NCI-H82 treated with DMSO at 0.1 percent for 48 hours (cell line): ENCODE data around the gene TNRC18.
"Not testable (repeated sequence)": the region's sequence is repeated elsewhere in the genome, so short reads cannot be mapped to it uniquely, and the experiment has no call there.

Source experiments
- DNase-seq: peaks from one replicate; lab custom pipeline; 2025; ENCODE audit not compliant: unreplicated experiment; lab: John Stamatoyannopoulos, UW

The TNRC18 gene

GRCh38 chr7:5276611-5277010 lies 147.0 kb downstream of the TNRC18 start:
- peak; percentile 97 for DNase-seq

- DNase-seq: not testable (repeated sequence)
These were observed 147.5 kb downstream of the TNRC18 start for GRCh38 chr7:5276123-5276522.

- not testable (repeated sequence) for DNase-seq
These were observed 148.1 kb downstream of the TNRC18 start for GRCh38 chr7:5275510-5275909.

- not testable (repeated sequence) for DNase-seq
These were observed 148.6 kb downstream of the TNRC18 start for GRCh38 chr7:5274985-5275431.

DNA sequence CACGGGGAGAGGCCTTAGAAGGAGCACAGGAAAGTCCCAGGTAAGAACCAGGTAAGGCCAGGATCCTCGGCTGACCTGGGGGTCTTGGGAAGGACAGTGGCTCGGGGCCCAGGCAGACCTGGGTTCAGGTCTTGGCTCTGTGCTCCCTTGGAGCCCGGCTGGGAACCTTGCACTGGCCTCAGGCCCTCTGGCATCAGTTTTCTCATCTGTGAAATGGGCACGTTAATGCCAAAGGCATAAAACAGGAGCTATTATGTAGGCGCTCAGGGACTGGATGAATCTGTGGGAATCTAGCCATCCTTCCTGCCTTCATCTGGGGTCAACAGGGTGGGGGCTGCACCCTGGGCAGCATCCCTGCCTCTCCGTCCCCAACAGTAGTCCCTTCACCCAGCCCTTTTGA lies 149.2 kb downstream of the TNRC18 start:
- DNase-seq: no peak

DNA sequence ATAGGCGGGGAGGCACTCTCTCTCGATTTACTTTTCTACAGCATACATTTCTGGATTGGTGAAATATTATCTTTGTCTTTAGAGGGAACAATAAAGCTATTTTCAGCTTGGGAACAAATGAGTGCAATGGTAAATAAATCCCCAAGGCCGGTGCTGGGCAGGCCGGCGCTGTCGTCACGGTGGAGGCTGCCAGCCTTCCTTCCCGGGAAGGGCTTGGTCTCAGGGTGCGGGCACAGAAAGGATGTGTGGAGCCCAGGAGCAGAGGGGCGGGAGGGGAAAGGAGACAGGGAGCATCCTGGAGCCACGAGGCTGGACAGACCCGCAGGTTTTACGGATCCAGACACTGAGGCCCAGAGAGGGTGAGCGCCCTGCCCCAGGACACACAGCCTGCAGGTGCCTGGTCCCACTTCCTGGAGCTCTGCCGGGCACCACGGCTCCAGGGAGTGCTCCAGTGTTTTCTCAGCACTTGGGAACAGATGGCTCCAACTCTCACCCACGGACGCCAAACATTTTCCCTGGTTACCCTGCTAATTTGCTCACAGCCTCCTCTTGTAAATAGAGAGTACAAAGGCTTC lies 149.7 kb downstream of the TNRC18 start:
- DNase-seq: not testable (repeated sequence)

DNA sequence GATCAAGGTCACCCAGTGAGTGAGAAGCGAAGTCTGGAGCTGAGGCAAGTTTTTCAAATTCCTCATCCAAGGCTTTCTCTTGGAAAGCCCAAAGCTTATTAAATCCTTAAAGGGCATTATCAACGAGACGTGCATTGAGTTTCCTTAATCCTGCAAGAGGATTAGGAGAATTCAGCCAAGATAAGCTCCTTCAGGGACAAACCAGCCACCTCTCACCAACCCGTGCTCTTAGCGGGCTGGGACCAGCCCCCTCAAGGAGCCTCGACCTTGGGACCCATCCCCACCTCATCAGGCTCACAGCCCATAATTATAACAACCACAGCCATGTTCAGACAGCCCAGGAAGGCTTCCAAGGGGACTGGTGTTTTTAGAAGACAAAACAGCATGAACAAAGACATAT lies 152.8 kb downstream of the TNRC18 start:
- DNase-seq: peak; percentile 94

DNA sequence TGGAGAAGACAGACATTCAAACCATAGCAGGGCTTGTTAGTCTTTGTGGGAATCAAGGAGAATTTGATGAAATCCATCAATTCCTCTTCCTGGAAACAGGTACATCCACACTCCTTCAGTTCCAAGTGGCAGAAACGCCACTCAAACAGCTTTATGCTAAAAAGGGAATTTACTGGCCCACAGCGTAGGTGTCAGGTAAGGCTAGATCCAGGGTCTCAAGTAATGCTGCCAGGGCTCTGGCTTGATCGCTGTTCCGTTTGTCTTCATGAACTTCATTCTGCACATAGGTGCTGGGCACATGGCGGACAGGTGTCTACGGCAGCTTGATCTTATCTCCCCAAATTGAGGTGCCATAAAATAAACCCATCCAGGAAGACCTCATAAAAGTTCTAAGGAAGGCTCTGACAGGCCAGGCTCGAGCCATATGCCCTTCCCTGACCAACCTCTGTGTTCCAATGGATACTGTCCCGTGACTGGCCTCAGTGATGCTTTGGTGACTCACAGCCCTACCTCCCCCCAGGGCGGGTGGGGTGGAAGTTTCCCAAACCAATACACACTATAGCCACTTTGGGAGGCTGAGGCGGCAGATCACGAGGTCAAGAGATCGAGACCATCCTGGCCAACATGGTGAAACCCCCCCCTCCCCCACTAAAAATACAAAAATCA lies 153.5 kb downstream of the TNRC18 start:
- DNase-seq: not testable (repeated sequence)

DNA sequence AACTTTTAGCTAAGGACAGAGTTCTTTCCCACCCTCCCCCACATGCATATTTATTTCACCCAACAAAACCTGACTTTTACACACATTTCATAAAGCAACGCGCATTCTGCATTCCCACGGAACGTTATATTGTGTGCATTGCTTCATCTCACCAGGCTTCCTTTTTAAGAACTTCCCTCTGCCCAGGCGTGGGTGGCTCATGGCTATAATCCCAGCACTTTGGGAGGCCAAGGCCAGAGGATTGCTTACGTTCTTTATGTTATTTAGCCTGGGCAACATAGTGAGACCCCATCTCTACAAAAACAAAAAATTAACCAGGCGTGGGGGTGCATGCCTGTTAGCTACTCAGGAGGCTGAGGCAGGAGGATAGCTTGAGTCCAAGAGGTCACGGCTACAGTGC lies 155.8 kb downstream of the TNRC18 start:
- not testable (repeated sequence) for DNase-seq

DNA sequence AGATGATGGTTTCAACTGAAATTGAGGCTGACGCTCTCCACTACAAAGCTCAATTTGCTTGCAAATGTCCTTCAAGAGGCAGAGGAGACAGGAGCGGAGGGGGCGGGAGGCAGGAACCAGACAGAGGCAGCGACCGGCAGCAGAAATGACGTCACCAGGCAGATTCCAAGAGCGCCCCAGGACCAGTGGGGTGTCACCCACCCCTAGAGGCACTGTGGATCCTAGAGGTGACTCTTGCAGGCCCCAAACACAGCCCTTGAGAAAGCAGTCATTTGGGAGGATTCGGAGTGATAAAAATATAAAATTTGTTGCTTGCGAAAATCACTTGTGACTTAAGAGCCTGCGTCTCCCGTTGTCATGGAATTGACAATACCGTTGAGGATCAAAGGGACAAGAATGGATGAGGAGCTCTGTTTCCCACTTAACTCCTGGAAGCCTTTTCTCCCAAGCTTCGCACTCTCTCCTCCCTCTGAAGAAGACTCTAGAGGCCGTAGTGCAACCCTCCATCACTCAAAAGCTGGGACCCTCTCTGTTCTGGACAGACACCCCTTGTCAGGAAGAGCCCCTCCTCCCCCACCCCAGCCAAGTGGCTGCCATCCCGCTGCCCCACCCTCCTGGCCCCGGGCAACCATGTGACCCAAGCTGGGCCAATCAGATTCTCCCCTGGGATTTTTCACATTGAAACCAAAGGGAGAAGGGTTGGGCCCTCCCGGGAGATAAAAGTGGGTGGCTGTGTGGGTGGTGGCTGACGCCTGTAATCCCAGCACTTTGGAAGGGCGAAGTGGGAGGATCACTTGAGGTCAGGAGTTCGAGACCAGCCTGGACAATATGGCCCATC lies 157.2 kb downstream of the TNRC18 start:
- DNase-seq: no peak

GRCh38 chr7:5265320-5266190 lies 158.1 kb downstream of the TNRC18 start:
- DNase-seq: no peak

DNA sequence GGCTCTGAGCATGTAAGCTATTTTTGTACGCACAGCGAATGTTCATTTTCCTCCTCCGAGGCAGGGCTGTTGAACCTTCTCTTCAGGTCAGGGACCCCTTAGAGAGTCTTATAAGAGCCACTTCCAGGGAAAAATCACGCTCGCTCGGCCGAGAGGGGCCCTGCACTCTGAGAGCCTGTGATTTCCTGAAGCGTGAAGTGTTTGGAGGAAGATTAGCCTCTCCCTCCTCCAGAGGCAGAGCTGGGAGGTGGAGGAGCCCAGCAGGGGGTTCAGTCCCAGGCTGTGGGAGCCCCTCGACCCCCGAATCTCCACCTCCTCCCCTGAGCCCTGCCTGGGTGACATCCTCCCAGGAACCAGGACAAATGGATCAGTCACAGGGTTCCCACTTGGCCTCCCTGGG lies 160.6 kb downstream of the TNRC18 start:
- DNase-seq: not testable (repeated sequence)

DNA sequence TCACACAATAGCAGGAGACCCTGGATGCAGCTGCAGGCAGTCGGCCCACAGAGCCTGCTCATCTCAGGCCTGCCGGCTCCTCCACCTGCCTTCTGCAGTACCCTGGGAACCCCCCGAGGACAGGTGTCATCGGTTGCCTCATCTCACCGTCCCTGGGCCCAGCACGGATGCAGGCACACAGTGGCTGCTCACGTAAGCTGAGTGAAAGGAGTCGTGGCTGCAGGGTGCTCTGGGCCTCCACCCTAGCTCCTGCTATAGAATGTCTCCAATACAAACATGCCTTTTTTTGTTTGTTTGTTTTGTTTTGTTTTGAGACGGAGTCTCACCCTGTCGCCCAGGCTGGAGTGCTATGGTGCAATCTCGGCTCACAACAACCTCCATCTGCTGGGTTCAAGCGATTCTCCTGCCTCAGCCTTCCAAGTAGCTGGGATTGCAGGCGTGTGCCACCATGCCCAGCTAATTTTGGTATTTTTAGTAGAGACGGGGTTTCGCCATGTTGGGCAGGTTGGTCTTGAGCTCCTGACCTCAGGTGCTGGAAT lies 163.0 kb downstream of the TNRC18 start:
- DNase-seq: not testable (repeated sequence)
